H1 (cell line): ENCODE data around the gene ZNF556. TPM values are rescaled to one million over a fixed set of nuclear protein-coding genes. Genes with fewer than 3 reads are reported as not detected.

ENCODE experiments used
- CTCF ChIA-PET: fragments of 300-600 bp; sonication (Branson Sonifier 250); formaldehyde crosslinking; loops from one replicate; lab custom pipeline; 2021; ENCODE audit not compliant: partially characterized antibody; lab: Charles Lee
- POLR2A ChIA-PET: fragments of 300-600 bp; sonication (Branson Sonifier 250); formaldehyde crosslinking; loops from one replicate; lab custom pipeline; 2021; ENCODE audit warnings: inconsistent platforms; ENCODE audit not compliant: partially characterized antibody; lab: Charles Lee
- DNase-seq, 2 experiments: peaks; one replicate each; pipeline versions ENCODE4 v3.0.0 to v3.0.0-alpha.2; 2010 to 2022; ENCODE audit warnings: low spot score in 2 of 2, low read depth in 1 of 2, mixed read lengths in 1 of 2
- FAIRE-seq: peaks from 2 replicates; lab custom pipeline; 2011; peaks lifted over from hg19 to GRCh38; lab: Jason Lieb, UNC
- H2AFZ ChIP-seq: 2 replicates; pipeline ENCODE4 v1.8.1; 2012; ENCODE audit warnings: low read length, inconsistent platforms
- H2AK5ac ChIP-seq: 2 replicates; pipeline ENCODE4 v1.6.1; 2013; ENCODE audit warnings: low read depth, low read length
- H2BK120ac ChIP-seq: replicated peaks from 2 replicates; pipeline ENCODE3; 2013; ENCODE audit warnings: low read depth, low read length, inconsistent platforms
- H2BK12ac ChIP-seq: 2 replicates; pipeline ENCODE4 v1.6.1; 2013; ENCODE audit warnings: low read depth, low read length
- H2BK15ac ChIP-seq: 2 replicates; pipeline ENCODE4 v1.6.1; 2013; ENCODE audit warnings: low read length
- H2BK20ac ChIP-seq: 2 replicates; pipeline ENCODE4 v1.6.1; 2013; ENCODE audit warnings: low read length
- H2BK5ac ChIP-seq: 2 replicates; pipeline ENCODE4 v1.6.1; 2013; ENCODE audit warnings: low read depth, low read length
- H3K14ac ChIP-seq: 2 replicates; pipeline ENCODE4 v1.6.1; 2013; ENCODE audit warnings: inconsistent platforms; ENCODE audit not compliant: insufficient read length
- H3K18ac ChIP-seq: 2 replicates; pipeline ENCODE4 v1.6.1; 2013; ENCODE audit warnings: low read length; ENCODE audit errors: extremely low read depth
- H3K23ac ChIP-seq: 2 replicates; pipeline ENCODE4 v1.6.1; 2013; ENCODE audit warnings: inconsistent platforms; ENCODE audit not compliant: insufficient read length
- H3K23me2 ChIP-seq: 2 replicates; pipeline ENCODE4 v1.6.1; 2013; ENCODE audit warnings: low read depth, low read length
- H3K27ac ChIP-seq: 2 replicates; pipeline ENCODE4 v1.6.1; 2011; ENCODE audit warnings: low read depth, low read length, inconsistent platforms
- H3K27me3 ChIP-seq, 4 experiments: replicated peaks in 1 of 4; 1 replicate in 1 of 4; 2 replicates in 3 of 4; pipeline versions ENCODE4 v1.6.1 to v1.8.1; 2011 to 2013; ENCODE audit warnings: low read length in 3 of 4, mild to moderate bottlenecking in 3 of 4, inconsistent platforms in 2 of 4, mixed read lengths in 2 of 4, moderate library complexity in 1 of 4; ENCODE audit not compliant: control insufficient read depth in 3 of 4, insufficient read depth in 3 of 4; ENCODE audit errors: extremely low read depth in 1 of 4
- H3K36me3 ChIP-seq, 4 experiments: 2 replicates each; pipeline versions ENCODE4 v1.6.1 to v1.8.1; 2011 to 2013; ENCODE audit warnings: mild to moderate bottlenecking in 4 of 4, low read length in 3 of 4, moderate library complexity in 2 of 4, control low read depth in 1 of 4, inconsistent platforms in 1 of 4; ENCODE audit not compliant: insufficient read depth in 4 of 4, control insufficient read depth in 2 of 4
- H3K4ac ChIP-seq: replicated peaks from 2 replicates; pipeline ENCODE3; 2013; ENCODE audit warnings: low read length, low read depth, mixed read lengths, inconsistent platforms; ENCODE audit not compliant: insufficient read length
- H3K4me1 ChIP-seq, 4 experiments: replicated peaks in 1 of 4; 1 replicate in 1 of 4; 2 replicates in 3 of 4; pipeline versions ENCODE4 v1.6.1 to v1.8.1; 2011 to 2013; ENCODE audit warnings: low read length in 3 of 4, inconsistent platforms in 2 of 4, mixed read lengths in 1 of 4; ENCODE audit not compliant: insufficient read depth in 4 of 4, control insufficient read depth in 3 of 4
- H3K4me2 ChIP-seq, 2 experiments: 2 replicates each; pipeline versions ENCODE4 v1.6.1 to v1.8.1; 2011 to 2013; ENCODE audit warnings: low read depth in 2 of 2, low read length in 2 of 2, control low read depth in 1 of 2, inconsistent platforms in 1 of 2, mild to moderate bottlenecking in 1 of 2; ENCODE audit not compliant: insufficient read depth in 1 of 2
- H3K4me3 ChIP-seq, 4 experiments: fragments of 200-600, 300-600 bp in 1 of 4; sonication (generic), shearing (Covaris generic), sonication (Bioruptor Twin) in 1 of 4; 2 replicates each; pipeline versions ENCODE4 v1.5.1 to v1.8.1; 2011 to 2016; ENCODE audit warnings: low read length in 4 of 4, low read depth in 3 of 4, control low read depth in 2 of 4, inconsistent platforms in 2 of 4, mild to moderate bottlenecking in 2 of 4, mixed read lengths in 1 of 4, moderate library complexity in 1 of 4; ENCODE audit not compliant: insufficient read depth in 2 of 4; ENCODE audit errors: extremely low read depth in 1 of 4
- H3K56ac ChIP-seq: replicated peaks from 2 replicates; pipeline ENCODE3; 2013; ENCODE audit warnings: low read depth, mild to moderate bottlenecking, mixed read lengths, low read length, inconsistent platforms; ENCODE audit not compliant: insufficient read length
- H3K79me1 ChIP-seq: 2 replicates; pipeline ENCODE4 v1.6.1; 2013; ENCODE audit warnings: low read depth, low read length, control low read depth
- H3K79me2 ChIP-seq, 2 experiments: 2 replicates each; pipeline versions ENCODE4 v1.6.1 to v1.8.1; 2012 to 2013; ENCODE audit warnings: low read length in 2 of 2, mild to moderate bottlenecking in 2 of 2, inconsistent platforms in 1 of 2; ENCODE audit not compliant: insufficient read depth in 2 of 2, control insufficient read depth in 1 of 2
- H3K9ac ChIP-seq, 4 experiments: replicated peaks in 1 of 4; 1 replicate in 1 of 4; 2 replicates in 3 of 4; pipeline versions ENCODE4 v1.6.1 to v1.8.1; 2011 to 2013; ENCODE audit warnings: low read depth in 3 of 4, low read length in 3 of 4, control low read depth in 2 of 4, mild to moderate bottlenecking in 2 of 4, moderate library complexity in 2 of 4, inconsistent platforms in 1 of 4; ENCODE audit errors: extremely low read depth in 1 of 4
- H3K9me3 ChIP-seq, 2 experiments: 2 replicates each; pipeline versions ENCODE4 v1.6.1 to v1.8.1; 2012 to 2013; ENCODE audit warnings: mild to moderate bottlenecking in 2 of 2, moderate library complexity in 2 of 2, control low read depth in 1 of 2, inconsistent platforms in 1 of 2, low read depth in 1 of 2, low read length in 1 of 2, mixed read lengths in 1 of 2; ENCODE audit not compliant: insufficient read depth in 2 of 2
- H4K20me1 ChIP-seq, 2 experiments: replicated peaks in 1 of 2; 2 replicates each; pipeline versions ENCODE3 to v1.8.1; 2011 to 2013; ENCODE audit warnings: inconsistent platforms in 2 of 2, low read length in 2 of 2, mild to moderate bottlenecking in 1 of 2; ENCODE audit not compliant: insufficient read depth in 2 of 2, control insufficient read depth in 1 of 2
- H4K5ac ChIP-seq: 2 replicates; pipeline ENCODE4 v1.6.1; 2013; ENCODE audit warnings: low read length, low read depth, mixed read lengths, inconsistent platforms; ENCODE audit not compliant: insufficient read length
- H4K8ac ChIP-seq: 2 replicates; pipeline ENCODE4 v1.8.0; 2013; ENCODE audit warnings: mild to moderate bottlenecking, moderate library complexity, low read length, inconsistent platforms; ENCODE audit not compliant: insufficient read depth; ENCODE audit errors: extremely low read depth
- H4K91ac ChIP-seq: replicated peaks from 2 replicates; pipeline ENCODE3; 2013; ENCODE audit warnings: low read length, mixed read lengths, inconsistent platforms; ENCODE audit not compliant: insufficient read length
- ATF3 ChIP-seq: IDR thresholded peaks from 2 replicates; pipeline ENCODE4 v1.6.1; 2011; ENCODE audit warnings: low read depth, mild to moderate bottlenecking, low read length; ENCODE audit not compliant: insufficient read depth
- CREB1 ChIP-seq: IDR thresholded peaks from 2 replicates; pipeline ENCODE4 v1.6.1; 2012; ENCODE audit warnings: inconsistent platforms
- EP300 ChIP-seq, 2 experiments: IDR thresholded peaks; 1 replicate in 1 of 2; 2 replicates in 1 of 2; pipeline ENCODE4 v1.6.1; 2011 to 2012; ENCODE audit warnings: low read depth in 2 of 2, low read length in 2 of 2, mild to moderate bottlenecking in 2 of 2, borderline replicate concordance in 1 of 2, inconsistent platforms in 1 of 2, moderate library complexity in 1 of 2
- HDAC6 ChIP-seq: IDR thresholded peaks from one replicate; pipeline ENCODE4 v1.7.1; 2012; ENCODE audit warnings: low read depth, mild to moderate bottlenecking, inconsistent platforms, low read length, moderate library complexity
- PHF8 ChIP-seq: fragments of 200-600 bp; sonication (generic); conservative IDR thresholded peaks from 2 replicates; pipeline ENCODE4 v1.7.1; 2012; ENCODE audit warnings: low read depth, mild to moderate bottlenecking, inconsistent platforms, low read length, moderate library complexity
- POU5F1 ChIP-seq: IDR thresholded peaks from 2 replicates; pipeline ENCODE4 v1.6.1; 2011; ENCODE audit warnings: low read depth, mild to moderate bottlenecking, low read length, moderate library complexity
- RNF2 ChIP-seq: fragments of 200-900, 300-1000 bp; sonication (generic); IDR thresholded peaks from 2 replicates; pipeline ENCODE4 v1.7.1; 2016; ENCODE audit warnings: borderline replicate concordance, low read depth, mild to moderate bottlenecking, antibody characterized with exemption, low read length; ENCODE audit not compliant: poor library complexity, severe bottlenecking; ENCODE audit errors: missing control alignments
- RXRA ChIP-seq: IDR thresholded peaks from 2 replicates; pipeline ENCODE4 v1.6.1; 2011; ENCODE audit warnings: low read depth, mild to moderate bottlenecking, low read length, moderate library complexity; ENCODE audit not compliant: insufficient read depth
- SP2 ChIP-seq: IDR thresholded peaks from 2 replicates; pipeline ENCODE4 v1.6.1; 2012; ENCODE audit warnings: mild to moderate bottlenecking, low read length, inconsistent platforms
- SP4 ChIP-seq: IDR thresholded peaks from 2 replicates; pipeline ENCODE4 v1.6.1; 2012; ENCODE audit warnings: low read length, inconsistent platforms
- TBP ChIP-seq: IDR thresholded peaks from 2 replicates; pipeline ENCODE4 v1.6.1; 2011; ENCODE audit warnings: low read depth, low read length, improper control_type of control experiment
- USF2 ChIP-seq: IDR thresholded peaks from 2 replicates; pipeline ENCODE4 v1.6.1; 2011; ENCODE audit warnings: low read length, improper control_type of control experiment
- WGBS, 2 experiments: shearing (Covaris generic) in 1 of 2; methylation state at CpG; one replicate each; pipeline versions ENCODE4 v1.1.6 to v1.1.7; 2013 to 2015; ENCODE audit warnings: low lambda C conversion rate in 2 of 2, mixed read lengths in 2 of 2, inconsistent platforms in 1 of 2, low coverage in 1 of 2, missing lambda C conversion rate in 1 of 2; ENCODE audit not compliant: insufficient replicate concordance in 2 of 2, insufficient coverage in 1 of 2, insufficient read length in 1 of 2; ENCODE audit errors: extremely low coverage in 1 of 2, missing lambda C conversion rate in 1 of 2; 5-methylcytosine and 5-hydroxymethylcytosine counted together
- polyA plus RNA-seq, 7 experiments: library from polyadenylated mRNA; depleted of rRNA in 3 of 7; stranded (reverse) in 5 of 7; unstranded in 2 of 7; fragments of >200 nt in 5 of 7; fragments of 200-250 nt in 2 of 7; gene quantifications; 1 replicate in 5 of 7; 2 replicates in 1 of 7; 4 replicates in 1 of 7; pipeline versions ENCODE4 v1.2.1 to v1.2.3, GENCODE V29; 2011 to 2013; ENCODE audit warnings: missing spikeins in 2 of 7, mixed read lengths in 2 of 7
- total RNA-seq: library from RNA; stranded (reverse); fragmentation: NEBNext Ultra II Directional; extraction: Animal tissue kit (Norgen Biotek cat#: 25700); gene quantifications from 2 replicates; pipeline ENCODE4 v1.2.1, GENCODE V29; 2021

Gene ZNF556
- total and polyA plus RNA-seq, 2 of the 8 experiments (the other 6 are each of a cell fraction or from before 2014, with no cell fraction given) = not detected

GRCh38 chr19:2822846-2823245 is 44.3 kb upstream of the ZNF556 start:
- H3K36me3 ChIP-seq = peaks cover 0 to 11% (median 1%) of the 10 kb centered on the region in 4 experiments; a peak in 3 of 8 replicates
- H3K4me3 ChIP-seq = no peak overlapping the region
- no peaks in the 10 kb centered on the region for H3K4me1 ChIP-seq
- H2AK5ac ChIP-seq = no peak overlapping the region
- H2BK15ac ChIP-seq = no peak overlapping the region
- H3K23ac ChIP-seq = no peak overlapping the region
- no peak overlapping the region for H3K4me2 ChIP-seq
- H4K8ac ChIP-seq = no peak overlapping the region; the same call in 1 of the 2 replicates
- 82% methylated on average over 5 of the region's 5 CpGs; no CpG with 5 or more reads in 1 of the 2 experiments for WGBS, 2 experiments
- H2BK20ac ChIP-seq = no peak overlapping the region
- H3K9ac ChIP-seq = no peak overlapping the region
- no peak overlapping the region for H3K4ac ChIP-seq
- no peak overlapping the region for H2BK5ac ChIP-seq
- no peaks in the 10 kb centered on the region for H3K27me3 ChIP-seq
- no peak overlapping the region for H3K27ac ChIP-seq
- H3K23me2 ChIP-seq = peaks cover 4% of the 10 kb centered on the region; the same call in 1 of the 2 replicates
- no peak overlapping the region for H3K56ac ChIP-seq
- H4K20me1 ChIP-seq = no peaks in the 10 kb centered on the region
- no peak overlapping the region for H2BK12ac ChIP-seq
- no peak overlapping the region for H3K14ac ChIP-seq
- H2AFZ ChIP-seq = no peak overlapping the region
- H2BK120ac ChIP-seq = no peak overlapping the region
- no peak for DNase-seq
- no peaks in the 10 kb centered on the region for H3K79me2 ChIP-seq
- H4K5ac ChIP-seq = no peak overlapping the region
- H3K9me3 ChIP-seq = peaks cover 7 to 8% of the 10 kb centered on the region in 2 experiments; a peak in 3 of 4 replicates
- TF ChIP-seq EP300 (IDR thresholded peaks at IDR 0.05; ENCODE audit: borderline replicate concordance in 1 of 2, low read depth in 2 of 2, low read length in 2 of 2) = no peak
- TF ChIP-seq USF2 = no peak
- no peak for TF ChIP-seq TBP
- no peak for TF ChIP-seq RNF2
- no peak for TF ChIP-seq RXRA
- no peak for TF ChIP-seq CREB1
- TF ChIP-seq SP2 = no peak
- no peak for TF ChIP-seq HDAC6
- no peak for TF ChIP-seq ATF3
- TF ChIP-seq PHF8 = no peak
- TF ChIP-seq POU5F1 = no peak
- TF ChIP-seq SP4 = no peak
- H3K79me1 ChIP-seq = no peaks in the 10 kb centered on the region
- ChIA-PET CTCF (interaction anchor here (0.9 to 1.0 kb wide), 2 partner anchors 9 to 49 kb away, joined by 3 read pairs; no protein-coding TSS in a partner anchor), POLR2A (interaction anchor here (1.3 kb wide), 1 partner anchor 10 kb away, joined by 3 read pairs; no protein-coding TSS in a partner anchor)
- H3K18ac ChIP-seq = no peak overlapping the region
- FAIRE-seq = no peak
- no peak overlapping the region for H4K91ac ChIP-seq
